Measurements from ENCODE around the gene OR2T6.
"Not testable (repeated sequence)": the region's sequence is repeated elsewhere in the genome, so short reads cannot be mapped to it uniquely, and the experiment has no call there.

Gene OR2T6

GRCh38 chr1:248433811-248434415, 58.4 kb downstream of the OR2T6 start:
- H3K9ac ChIP-seq (ENCODE audit: low read depth, low read length); H3K27me3 ChIP-seq (ENCODE audit: control insufficient read depth, insufficient read depth, low read length); H3K27ac ChIP-seq (ENCODE audit: low read depth, low read length); H3K36me3 ChIP-seq (ENCODE audit: control insufficient read depth, insufficient read depth, low read length); H3K4me1 ChIP-seq (ENCODE audit: control insufficient read depth, insufficient read depth, low read length); H3K4me3 ChIP-seq (ENCODE audit: low read depth, low read length): not testable (repeated sequence)
- H3K9me3 ChIP-seq (ENCODE audit: control insufficient read depth, insufficient read depth, low read length) = peaks cover 47% of the 10 kb centered on the region

- H3K4me1 ChIP-seq (ENCODE audit: control insufficient read depth, insufficient read depth, low read length); H3K27me3 ChIP-seq (ENCODE audit: control insufficient read depth, insufficient read depth, low read length); H3K9ac ChIP-seq (ENCODE audit: low read depth, low read length); H3K27ac ChIP-seq (ENCODE audit: low read depth, low read length); H3K36me3 ChIP-seq (ENCODE audit: control insufficient read depth, insufficient read depth, low read length); H3K4me3 ChIP-seq (ENCODE audit: low read depth, low read length): not testable (repeated sequence)
- peaks cover 51% of the 10 kb centered on the region for H3K9me3 ChIP-seq (ENCODE audit: control insufficient read depth, insufficient read depth, low read length)
Observed at GRCh38 chr1:248434913-248435312, 59.4 kb downstream of the OR2T6 start.

- not testable (repeated sequence) for H3K4me1 ChIP-seq (ENCODE audit: control insufficient read depth, insufficient read depth, low read length); H3K27me3 ChIP-seq (ENCODE audit: control insufficient read depth, insufficient read depth, low read length); H3K27ac ChIP-seq (ENCODE audit: low read depth, low read length); H3K36me3 ChIP-seq (ENCODE audit: control insufficient read depth, insufficient read depth, low read length); H3K9ac ChIP-seq (ENCODE audit: low read depth, low read length); H3K4me3 ChIP-seq (ENCODE audit: low read depth, low read length)
- H3K9me3 ChIP-seq (ENCODE audit: control insufficient read depth, insufficient read depth, low read length) = peaks cover 47% of the 10 kb centered on the region
Observed at GRCh38 chr1:248436303-248436702, 60.8 kb downstream of the OR2T6 start.

- H3K9me3 ChIP-seq (ENCODE audit: control insufficient read depth, insufficient read depth, low read length) = peaks cover 43% of the 10 kb centered on the region
- not testable (repeated sequence) for H3K36me3 ChIP-seq (ENCODE audit: control insufficient read depth, insufficient read depth, low read length); H3K27me3 ChIP-seq (ENCODE audit: control insufficient read depth, insufficient read depth, low read length); H3K4me1 ChIP-seq (ENCODE audit: control insufficient read depth, insufficient read depth, low read length); H3K4me3 ChIP-seq (ENCODE audit: low read depth, low read length); H3K9ac ChIP-seq (ENCODE audit: low read depth, low read length); H3K27ac ChIP-seq (ENCODE audit: low read depth, low read length)
Observed at GRCh38 chr1:248438668-248439067, 63.1 kb downstream of the OR2T6 start.

GRCh38 chr1:248439283-248439682, 63.7 kb downstream of the OR2T6 start:
- not testable (repeated sequence) for H3K27ac ChIP-seq (ENCODE audit: low read depth, low read length); H3K9ac ChIP-seq (ENCODE audit: low read depth, low read length); H3K36me3 ChIP-seq (ENCODE audit: control insufficient read depth, insufficient read depth, low read length); H3K4me3 ChIP-seq (ENCODE audit: low read depth, low read length); H3K27me3 ChIP-seq (ENCODE audit: control insufficient read depth, insufficient read depth, low read length); H3K4me1 ChIP-seq (ENCODE audit: control insufficient read depth, insufficient read depth, low read length)
- H3K9me3 ChIP-seq (ENCODE audit: control insufficient read depth, insufficient read depth, low read length) = peaks cover 42% of the 10 kb centered on the region
